ENCODE results near the gene IMPG1.

- TF ChIP-seq EZH2 (IDR thresholded peaks at IDR 0.05; ENCODE audit: borderline replicate concordance, low read length) (no peak), CTCF (conservative IDR thresholded peaks at IDR 0.05 in 1 of 2, IDR thresholded peaks at IDR 0.05 in 1 of 2; ENCODE audit: extremely low read depth in 1 of 2, insufficient read depth in 1 of 2, low read depth in 1 of 2, low read length in 2 of 2) (no peak)
Observed at GRCh38 chr6:75896526-75896925, 175.9 kb downstream of the IMPG1 start.
